Osteoblast (primary cell): Measurements from ENCODE around the gene ME3. TPM values are rescaled to one million over a fixed set of nuclear protein-coding genes. Genes with fewer than 3 reads are reported as not detected.

Experiments
- DNase-seq: peaks from one replicate; pipeline ENCODE4 v3.0.0; 2011; ENCODE audit warnings: low spot score, mixed read lengths; ENCODE audit not compliant: insufficient read length; ENCODE audit errors: missing footprints
- H2AFZ ChIP-seq: 2 replicates; pipeline ENCODE4 v1.6.0; 2011; ENCODE audit warnings: mild to moderate bottlenecking, low read length
- H3K27ac ChIP-seq: 2 replicates; pipeline ENCODE4 v1.5.1; 2011; ENCODE audit warnings: mild to moderate bottlenecking, low read depth, low read length, moderate library complexity
- H3K27me3 ChIP-seq: 2 replicates; pipeline ENCODE4 v1.6.0; 2012; ENCODE audit warnings: mild to moderate bottlenecking, control low read depth, inconsistent platforms, low read length, moderate library complexity; ENCODE audit not compliant: insufficient read depth
- H3K36me3 ChIP-seq: 2 replicates; pipeline ENCODE4 v1.5.1; 2011; ENCODE audit warnings: mild to moderate bottlenecking, low read length, control low read depth, moderate library complexity; ENCODE audit not compliant: insufficient read depth
- H3K4me1 ChIP-seq: 2 replicates; pipeline ENCODE4 v1.5.1; 2011; ENCODE audit warnings: mild to moderate bottlenecking, low read length, control low read depth, moderate library complexity; ENCODE audit not compliant: insufficient read depth
- H3K4me2 ChIP-seq: 2 replicates; pipeline ENCODE4 v1.6.0; 2011; ENCODE audit warnings: mild to moderate bottlenecking, low read length; ENCODE audit not compliant: insufficient read depth
- H3K4me3 ChIP-seq: fragments of 200-600 bp; sonication (generic); 3 replicates; pipeline ENCODE4 v1.5.1; 2012; ENCODE audit warnings: mild to moderate bottlenecking, low read length, inconsistent platforms; ENCODE audit not compliant: insufficient read depth
- H3K79me2 ChIP-seq: 2 replicates; pipeline ENCODE4 v1.6.0; 2012; ENCODE audit warnings: mild to moderate bottlenecking, low read length, control low read depth, inconsistent platforms; ENCODE audit not compliant: insufficient read depth
- H3K9me3 ChIP-seq: 2 replicates; pipeline ENCODE4 v1.5.1; 2011; ENCODE audit warnings: low read depth, low read length, control low read depth
- H4K20me1 ChIP-seq: 2 replicates; pipeline ENCODE4 v1.6.0; 2012; ENCODE audit warnings: mild to moderate bottlenecking, low read length, control low read depth; ENCODE audit not compliant: insufficient read depth
- CTCF ChIP-seq: IDR thresholded peaks from 2 replicates; pipeline ENCODE4 v1.5.1; 2011; ENCODE audit warnings: mild to moderate bottlenecking, low read depth, low read length, moderate library complexity; ENCODE audit errors: extremely low read depth
- total RNA-seq: library from RNA; depleted of rRNA; stranded (reverse); fragments of >200 nt; gene quantifications from 2 replicates; pipeline ENCODE4 v1.2.3, GENCODE V29; 2012

ME3 gene
- total RNA-seq, 1 donor: 70.9 TPM

- H3K4me3 ChIP-seq: no peak overlapping the region
- H3K27me3 ChIP-seq: no peaks in the 10 kb centered on the region
- H3K4me1 ChIP-seq: peaks cover 62% of the 10 kb centered on the region
- no peak overlapping the region for H3K4me2 ChIP-seq
- no peak for TF ChIP-seq CTCF
- H3K79me2 ChIP-seq: no peaks in the 10 kb centered on the region
- H2AFZ ChIP-seq: no peak overlapping the region
- H3K36me3 ChIP-seq: no peaks in the 10 kb centered on the region
- DNase-seq: no peak
- no peaks in the 10 kb centered on the region for H3K9me3 ChIP-seq
- H4K20me1 ChIP-seq: no peaks in the 10 kb centered on the region
- no peak overlapping the region for H3K27ac ChIP-seq
Measured at GRCh38 chr11:86624366-86624765, 48.0 kb downstream of the ME3 start.

GRCh38 chr11:86623736-86624135 is 48.7 kb downstream of the ME3 start:
- Histone ChIP-seq H3K36me3 (no peaks in the 10 kb centered on the region), H2AFZ (no peak overlapping the region), H3K27me3 (no peaks in the 10 kb centered on the region), H3K4me3 (no peak overlapping the region), H3K79me2 (no peaks in the 10 kb centered on the region), H3K27ac (no peak overlapping the region), H4K20me1 (no peaks in the 10 kb centered on the region), H3K4me2 (no peak overlapping the region), H3K9me3 (no peaks in the 10 kb centered on the region), H3K4me1 (peaks cover 56% of the 10 kb centered on the region)
- TF ChIP-seq CTCF: no peak
- no peak for DNase-seq

- Histone ChIP-seq H3K36me3 (no peaks in the 10 kb centered on the region), H3K9me3 (no peaks in the 10 kb centered on the region), H3K4me2 (no peak overlapping the region), H3K79me2 (no peaks in the 10 kb centered on the region), H4K20me1 (no peaks in the 10 kb centered on the region), H2AFZ (no peak overlapping the region), H3K27ac (no peak overlapping the region), H3K4me1 (peaks cover 50% of the 10 kb centered on the region), H3K4me3 (no peak overlapping the region), H3K27me3 (no peaks in the 10 kb centered on the region)
- no peak for DNase-seq
- no peak for TF ChIP-seq CTCF
Measured at GRCh38 chr11:86623041-86623621, 49.3 kb downstream of the ME3 start.

GRCh38 chr11:86621854-86622253 is 50.6 kb downstream of the ME3 start:
- H3K4me3 ChIP-seq: no peak overlapping the region
- no peak for TF ChIP-seq CTCF
- peaks cover 49% of the 10 kb centered on the region for H3K4me1 ChIP-seq
- H3K27ac ChIP-seq: peak overlapping the region; percentile 66
- no peaks in the 10 kb centered on the region for H3K27me3 ChIP-seq
- no peak overlapping the region for H3K4me2 ChIP-seq
- no peaks in the 10 kb centered on the region for H3K36me3 ChIP-seq
- no peak overlapping the region for H2AFZ ChIP-seq
- H3K79me2 ChIP-seq: no peaks in the 10 kb centered on the region
- H4K20me1 ChIP-seq: no peaks in the 10 kb centered on the region
- no peaks in the 10 kb centered on the region for H3K9me3 ChIP-seq
- no peak for DNase-seq
